ENCODE measurements around the gene SOCS4.
"Not testable (repeated sequence)": the region's sequence is repeated elsewhere in the genome, so short reads cannot be mapped to it uniquely, and the experiment has no call there.

The SOCS4 gene

DNA sequence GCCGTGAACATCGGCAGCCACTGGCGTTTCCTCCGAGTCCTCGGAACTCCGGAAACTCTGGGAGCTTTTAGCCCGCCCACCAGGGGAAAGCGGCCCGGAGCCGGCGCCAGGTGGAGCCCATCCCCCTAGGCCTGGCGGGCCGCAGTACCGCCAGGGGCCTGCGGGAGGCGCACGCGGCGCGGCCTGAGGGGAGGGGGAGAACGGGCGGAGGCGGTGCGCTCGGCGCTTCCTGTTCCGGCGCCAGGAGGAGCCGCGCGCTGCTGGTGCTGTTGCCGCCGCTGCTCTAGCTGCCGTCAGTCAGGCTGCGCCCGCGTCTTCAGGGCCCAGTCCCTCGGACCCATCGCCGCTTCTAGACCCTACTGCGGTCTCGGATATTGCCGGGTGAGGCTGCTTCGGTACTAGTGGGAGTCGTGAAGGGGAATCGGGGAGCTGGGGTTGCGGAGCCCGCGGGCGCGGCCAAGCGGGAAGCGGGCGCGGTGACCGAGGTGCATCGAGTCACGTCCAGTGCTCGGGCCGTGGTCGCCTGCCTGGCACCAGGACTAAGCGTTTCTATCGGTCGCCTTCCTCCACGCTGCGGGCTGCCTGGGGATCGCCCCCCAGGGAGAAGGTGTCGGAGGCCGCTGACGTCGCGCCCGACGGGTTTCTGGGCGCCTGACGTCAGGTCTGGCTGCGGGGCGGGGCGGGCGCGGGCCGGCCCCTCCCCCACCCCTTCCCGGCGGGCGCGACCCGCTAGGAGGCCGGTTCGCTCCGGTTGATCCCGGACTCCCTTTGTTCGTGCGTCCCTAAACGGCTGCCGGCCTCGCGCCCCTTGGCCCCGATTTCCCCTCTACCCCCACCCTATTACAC is 24.6 kb downstream of the SOCS4 start, which contains the start of gene MAPK1IP1L:
Gene MAPK1IP1L, plus strand, starts transcription at position 225 of the 846 bp plus-strand sequence. CDS start 10,037 bp downstream, outside the sequence.
- peak; percentile 92 for DNase-seq (ENCODE audit: low spot score)

DNA sequence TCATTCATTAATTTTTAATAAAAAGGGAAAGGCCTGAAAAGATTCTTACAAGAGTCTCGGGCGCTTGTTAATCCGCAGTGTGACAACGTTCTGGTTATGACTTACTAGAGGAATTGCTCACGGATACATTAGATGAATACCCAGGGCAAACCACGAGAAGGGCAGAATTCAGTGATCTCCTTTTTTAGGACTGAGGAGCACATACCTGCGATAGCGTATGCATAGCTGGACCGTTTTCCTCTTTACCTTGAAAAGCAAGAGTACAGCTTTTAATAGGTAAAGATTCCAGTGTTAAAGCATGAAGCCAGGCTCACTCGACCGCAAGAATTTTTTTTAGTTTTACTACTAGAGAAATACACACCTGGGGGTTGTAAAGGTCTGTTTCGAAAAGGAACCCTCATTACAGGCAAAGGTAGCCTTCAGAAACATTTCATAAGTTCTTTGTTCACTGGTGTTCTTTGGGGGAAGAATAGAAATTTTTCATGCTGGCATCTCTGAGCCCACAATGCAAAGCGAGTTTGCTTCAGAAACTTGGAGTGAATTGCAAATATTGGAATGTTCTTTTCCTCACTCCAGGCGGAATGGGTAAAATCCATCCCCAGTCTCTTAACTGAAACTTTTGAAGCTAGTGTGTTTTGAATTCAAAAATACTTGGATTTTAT is 25.4 kb downstream of the SOCS4 start:
- DNase-seq (ENCODE audit: low spot score), result peak; percentile 41

DNA sequence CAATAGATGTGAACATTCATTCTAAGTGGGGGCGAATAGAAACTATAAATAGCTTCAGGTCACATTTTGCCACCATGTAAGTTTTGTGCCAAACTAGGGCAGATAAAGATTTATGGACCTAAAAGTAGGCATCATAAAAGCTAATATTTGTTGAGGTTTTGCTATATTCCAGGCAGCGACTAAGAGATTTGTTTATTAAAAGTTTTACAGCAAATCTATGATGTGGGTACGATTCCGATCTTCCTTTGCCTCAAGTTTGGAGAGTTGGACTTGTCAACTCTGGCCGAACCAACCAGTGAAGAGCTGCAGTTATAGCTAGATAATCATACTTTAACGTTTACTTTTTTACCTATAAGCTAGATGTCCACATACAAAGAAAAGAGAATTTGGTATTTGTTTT is 26.0 kb downstream of the SOCS4 start:
- no peak for DNase-seq (ENCODE audit: low spot score)

DNA sequence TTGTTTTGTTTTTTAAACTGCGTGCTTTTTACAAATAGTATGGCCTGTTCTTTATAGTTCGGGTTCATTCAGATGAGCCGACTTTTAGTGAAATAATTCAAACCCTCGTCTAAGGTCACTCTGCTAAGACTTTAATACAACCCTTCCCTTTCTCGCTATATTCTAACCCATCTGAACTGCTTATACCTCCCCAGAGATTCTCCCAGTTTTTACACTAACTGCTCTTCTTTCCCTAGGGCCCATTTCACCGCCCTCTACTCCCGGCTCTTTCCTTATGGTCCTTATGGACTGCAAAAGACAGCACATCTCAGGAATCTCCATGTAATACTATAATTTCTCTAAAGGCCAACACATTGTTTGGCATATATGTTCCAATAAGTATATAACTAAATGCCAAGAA is 26.5 kb downstream of the SOCS4 start:
- no peak for DNase-seq (ENCODE audit: low spot score)

DNA sequence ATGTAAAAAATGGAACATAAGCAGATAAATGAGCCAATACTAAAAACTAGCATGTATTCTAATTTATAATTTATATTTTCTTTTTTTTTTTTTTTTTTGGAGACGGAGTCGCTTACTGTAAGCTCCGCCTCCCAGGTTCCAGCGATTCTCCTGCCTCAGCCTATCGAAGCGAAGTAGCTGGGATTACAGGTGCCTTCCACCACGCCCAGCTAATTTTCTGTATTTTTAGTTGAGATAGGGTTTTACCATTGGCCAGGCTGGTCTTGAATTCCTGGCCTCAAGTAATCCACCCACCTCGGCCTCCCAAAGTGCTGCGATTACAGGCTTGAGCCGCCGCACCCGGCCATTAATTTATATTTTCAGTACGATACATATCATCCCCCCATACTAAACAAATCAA is 27.1 kb downstream of the SOCS4 start:
- no peak for DNase-seq (ENCODE audit: low spot score)

DNA sequence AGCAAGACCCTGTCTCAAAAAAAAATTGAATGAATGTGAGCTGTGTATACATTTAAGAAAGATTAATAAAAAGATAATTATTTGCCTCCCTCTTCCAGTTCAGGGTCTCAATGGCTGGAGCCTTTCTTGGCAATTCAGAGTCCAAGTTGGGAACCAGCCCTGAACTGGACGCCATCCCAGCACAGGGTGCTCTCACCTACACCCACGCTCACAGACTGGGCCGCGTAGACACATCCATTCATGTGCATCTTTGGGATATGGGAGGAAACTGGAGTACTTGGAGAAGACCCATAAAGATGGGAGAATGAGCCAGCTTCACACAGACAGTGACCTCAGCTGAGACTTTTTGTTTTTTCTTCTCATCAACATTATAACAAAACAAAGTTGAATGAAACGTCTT is 30.9 kb downstream of the SOCS4 start:
- DNase-seq (ENCODE audit: low spot score), result no peak

DNA sequence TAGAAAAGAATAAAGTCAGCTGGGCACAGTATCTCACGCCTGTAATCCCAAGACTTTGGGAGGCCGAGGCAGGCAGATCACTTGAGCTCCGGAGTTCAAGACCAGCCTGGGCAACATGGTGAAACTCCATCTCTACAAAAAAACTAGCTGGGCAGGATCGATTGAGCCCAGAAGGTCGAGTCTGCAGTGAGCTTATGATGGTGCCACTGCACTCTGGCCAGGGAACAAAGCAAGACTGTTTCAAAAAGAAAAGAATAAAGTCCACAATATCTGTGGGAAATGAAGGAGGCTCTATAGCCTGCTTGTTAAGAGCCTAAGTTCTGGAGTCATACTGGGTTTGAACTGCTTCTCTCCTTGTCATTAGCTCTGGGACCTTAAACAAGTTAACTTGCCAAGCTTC is 32.3 kb downstream of the SOCS4 start:
- no peak for DNase-seq (ENCODE audit: low spot score)

DNA sequence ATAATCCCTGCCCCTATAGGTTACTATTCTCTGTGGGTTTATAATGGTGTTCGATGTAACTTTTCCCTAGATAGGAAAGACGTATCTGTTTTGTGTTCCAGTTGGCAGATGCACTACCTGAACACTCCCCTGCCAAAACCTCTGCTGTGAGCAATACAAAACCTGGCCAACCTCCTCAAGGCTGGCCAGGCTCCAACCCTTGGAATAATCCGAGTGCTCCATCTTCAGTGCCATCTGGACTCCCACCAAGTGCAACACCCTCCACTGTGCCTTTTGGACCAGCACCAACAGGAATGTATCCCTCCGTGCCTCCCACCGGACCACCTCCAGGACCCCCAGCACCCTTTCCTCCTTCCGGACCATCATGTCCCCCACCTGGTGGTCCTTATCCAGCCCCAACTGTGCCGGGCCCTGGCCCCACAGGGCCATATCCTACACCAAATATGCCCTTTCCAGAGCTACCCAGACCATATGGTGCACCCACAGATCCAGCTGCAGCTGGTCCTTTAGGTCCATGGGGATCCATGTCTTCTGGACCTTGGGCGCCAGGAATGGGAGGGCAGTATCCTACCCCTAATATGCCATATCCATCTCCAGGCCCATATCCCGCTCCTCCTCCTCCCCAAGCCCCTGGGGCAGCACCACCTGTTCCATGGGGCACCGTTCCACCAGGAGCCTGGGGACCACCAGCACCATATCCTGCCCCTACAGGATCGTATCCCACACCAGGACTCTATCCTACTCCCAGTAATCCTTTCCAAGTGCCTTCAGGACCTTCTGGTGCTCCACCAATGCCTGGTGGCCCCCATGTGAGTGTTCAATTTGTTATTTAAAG is 35.7 kb downstream of the SOCS4 start:
- DNase-seq (ENCODE audit: low spot score), result no peak

DNA sequence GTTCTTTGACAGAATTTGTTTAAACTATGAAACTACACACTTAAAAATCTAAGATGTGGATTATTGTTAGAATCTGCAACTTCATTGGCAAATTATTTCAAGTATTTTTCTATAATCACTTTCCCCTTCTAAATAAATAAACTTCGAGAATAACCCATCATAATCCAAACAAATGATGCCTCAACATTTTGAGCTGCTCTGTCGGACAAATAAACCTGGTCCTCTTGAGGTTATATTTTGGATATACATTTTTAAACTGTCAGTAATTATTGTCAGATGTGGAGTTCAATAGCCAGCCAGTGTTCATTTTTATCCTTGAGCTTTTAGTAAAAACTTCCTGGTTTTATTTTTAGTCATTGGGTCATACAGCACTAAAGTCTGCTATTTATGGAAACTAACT is 37.9 kb downstream of the SOCS4 start:
- not testable (repeated sequence) for DNase-seq (ENCODE audit: low spot score)

DNA sequence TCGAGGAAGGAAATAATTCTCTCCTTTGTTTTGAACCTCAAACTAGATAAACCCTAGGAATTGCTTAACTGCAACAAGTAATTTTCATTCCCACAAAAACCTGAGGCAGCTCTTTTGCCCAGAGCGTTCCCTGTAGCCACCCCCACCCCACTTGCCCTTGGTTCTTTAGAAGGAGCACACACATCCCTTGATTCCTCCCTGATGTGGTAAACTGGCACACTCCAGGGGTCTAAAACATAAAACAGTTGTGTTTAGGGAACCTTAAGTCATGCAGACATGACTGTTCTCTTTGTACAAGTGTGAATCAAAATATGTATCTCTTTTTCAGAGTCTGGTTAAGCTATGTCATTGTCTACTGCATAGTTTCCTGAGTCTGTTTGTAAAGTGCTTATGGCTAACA is 38.4 kb downstream of the SOCS4 start:
- DNase-seq (ENCODE audit: low spot score), result no peak

DNA sequence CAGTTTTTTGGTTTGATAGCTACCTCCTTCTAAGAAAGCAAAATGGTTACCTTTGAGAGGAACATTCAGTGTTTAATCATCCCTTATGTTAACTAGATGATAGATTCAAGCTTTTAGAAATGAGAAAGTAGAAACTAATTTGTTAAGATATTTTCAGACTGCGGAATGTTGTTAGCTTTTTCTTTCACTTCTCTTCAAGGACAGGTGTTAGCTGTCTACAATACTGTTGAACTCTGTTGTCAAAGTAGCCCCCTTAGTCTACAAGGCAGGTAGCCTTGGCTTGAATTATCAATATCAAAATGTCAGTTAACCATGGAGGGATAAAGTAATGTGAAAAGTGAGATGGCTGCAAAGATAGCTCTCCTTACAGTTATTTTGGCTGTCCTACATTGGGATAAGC is 39.2 kb downstream of the SOCS4 start:
- no peak for DNase-seq (ENCODE audit: low spot score)

DNA sequence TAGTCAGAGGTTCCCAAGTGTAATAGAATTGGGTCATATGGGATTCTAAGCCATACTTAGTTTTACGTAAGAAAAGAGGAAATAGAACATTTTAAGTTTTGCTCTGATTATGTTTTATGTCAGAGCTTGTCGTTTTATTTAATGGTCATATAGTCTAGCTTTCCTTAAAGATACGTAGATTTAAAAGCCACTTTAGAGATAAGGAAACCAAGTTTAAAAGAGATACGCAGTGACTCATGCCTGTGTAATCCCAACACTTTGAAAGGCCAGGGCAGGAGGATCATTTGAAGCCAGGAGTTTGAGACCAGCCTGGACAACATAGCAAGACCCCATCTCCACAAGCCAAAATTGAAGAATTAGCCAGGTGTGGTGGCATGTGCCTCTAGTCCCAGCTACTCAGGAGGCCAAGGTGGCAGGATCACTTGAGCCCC is 44.0 kb downstream of the SOCS4 start:
- DNase-seq (ENCODE audit: low spot score), result no peak

DNA sequence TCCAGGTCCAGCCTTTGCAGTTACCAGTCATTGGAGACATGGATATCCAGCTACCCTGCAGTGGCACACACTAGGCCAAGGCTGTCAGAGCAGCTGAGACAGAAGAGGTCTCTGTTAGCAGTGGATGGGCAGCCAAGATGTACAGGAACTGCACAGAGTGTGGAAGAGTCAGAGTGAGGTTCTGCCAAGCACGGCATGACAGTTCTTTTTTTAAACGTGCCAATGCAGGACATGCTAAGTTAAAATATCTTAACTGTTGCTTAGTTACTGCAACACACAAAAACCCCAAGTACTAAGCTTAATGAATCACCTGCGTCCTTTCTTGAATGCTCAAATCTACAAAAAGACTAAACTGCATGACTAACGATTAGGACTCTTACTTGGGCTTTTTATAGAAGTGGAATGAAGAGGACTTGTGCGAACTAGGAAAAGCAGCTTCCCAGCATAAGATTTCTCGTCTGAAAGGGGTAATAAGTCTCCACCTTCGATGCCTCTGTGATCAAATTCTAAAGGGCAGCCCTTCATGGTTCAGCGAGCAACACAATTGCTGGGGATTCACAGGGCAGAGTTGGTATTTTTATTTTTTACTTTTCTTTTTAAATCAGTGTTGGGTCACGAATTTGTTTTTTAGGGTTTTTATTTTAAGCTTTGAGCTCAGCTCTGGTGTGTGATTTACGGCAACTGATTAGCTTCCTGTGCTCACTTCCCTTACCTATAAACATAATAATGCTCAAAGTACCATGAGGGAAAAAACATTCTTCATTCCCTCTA is 45.0 kb downstream of the SOCS4 start:
- peak; percentile 70 for DNase-seq (ENCODE audit: low spot score)

DNA sequence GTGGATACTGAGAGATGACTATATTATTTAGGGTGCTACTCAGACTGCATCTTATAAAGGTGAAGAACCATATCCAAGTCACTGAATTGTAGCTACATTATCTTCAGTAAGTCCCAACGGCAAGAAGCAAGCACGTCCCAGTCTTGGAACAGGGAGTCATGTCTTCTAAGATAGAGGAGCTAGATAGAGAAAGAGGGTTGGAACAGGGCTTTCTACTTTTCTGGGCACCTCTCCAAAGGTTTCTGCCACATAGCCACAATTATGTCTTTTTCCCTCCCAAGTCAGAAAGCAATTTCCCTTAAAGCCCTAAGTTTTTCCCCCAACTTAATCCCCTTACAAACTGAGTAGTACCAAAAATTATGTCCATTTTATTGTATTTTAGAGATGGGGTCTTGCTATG is 46.8 kb downstream of the SOCS4 start:
- peak; percentile 50 for DNase-seq (ENCODE audit: low spot score)

DNA sequence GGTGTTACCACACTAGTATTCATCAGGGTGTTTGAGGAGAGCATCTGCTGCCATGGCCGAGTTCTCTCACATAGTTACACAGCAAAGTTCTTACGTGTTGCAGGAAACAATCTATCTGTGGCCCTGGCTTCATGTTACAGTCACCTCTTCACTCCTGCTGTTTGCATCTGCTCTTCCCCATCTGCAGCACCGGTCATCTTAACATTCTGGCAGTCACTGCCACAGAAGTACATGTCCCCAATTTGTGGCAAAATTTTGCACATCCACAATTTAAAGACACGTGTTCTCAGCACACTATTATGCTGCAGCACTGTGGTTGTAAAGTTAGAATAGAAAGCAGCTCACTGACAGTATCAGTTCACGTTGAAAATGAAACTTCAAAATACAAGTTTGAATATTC is 47.6 kb downstream of the SOCS4 start:
- no peak for DNase-seq (ENCODE audit: low spot score)

DNA sequence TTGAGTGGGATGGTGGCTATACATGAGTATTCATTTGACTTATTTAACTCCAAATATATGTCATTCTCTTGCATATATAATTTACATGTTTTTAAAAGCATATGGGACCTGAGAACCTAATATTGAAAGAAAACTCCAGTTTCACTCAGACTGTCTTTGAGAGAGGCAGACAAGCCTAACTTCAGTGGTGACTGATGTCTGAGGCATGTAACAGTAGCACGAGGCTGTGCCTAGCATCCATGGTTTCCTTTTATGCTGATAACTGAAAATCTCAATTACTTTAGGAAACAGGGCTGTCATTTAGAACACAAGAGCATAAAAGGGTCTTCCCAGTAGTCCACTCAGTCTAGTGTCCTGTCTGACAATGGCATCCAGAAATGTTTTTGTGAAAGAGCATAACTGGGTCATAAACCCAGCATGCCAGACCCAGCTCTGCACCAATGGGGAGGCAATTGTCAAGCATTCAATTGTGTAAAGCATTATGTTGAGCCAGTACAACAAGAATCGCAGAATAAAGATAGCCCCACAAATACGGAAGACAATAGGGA is 48.7 kb downstream of the SOCS4 start:
- DNase-seq (ENCODE audit: low spot score), result no peak

DNA sequence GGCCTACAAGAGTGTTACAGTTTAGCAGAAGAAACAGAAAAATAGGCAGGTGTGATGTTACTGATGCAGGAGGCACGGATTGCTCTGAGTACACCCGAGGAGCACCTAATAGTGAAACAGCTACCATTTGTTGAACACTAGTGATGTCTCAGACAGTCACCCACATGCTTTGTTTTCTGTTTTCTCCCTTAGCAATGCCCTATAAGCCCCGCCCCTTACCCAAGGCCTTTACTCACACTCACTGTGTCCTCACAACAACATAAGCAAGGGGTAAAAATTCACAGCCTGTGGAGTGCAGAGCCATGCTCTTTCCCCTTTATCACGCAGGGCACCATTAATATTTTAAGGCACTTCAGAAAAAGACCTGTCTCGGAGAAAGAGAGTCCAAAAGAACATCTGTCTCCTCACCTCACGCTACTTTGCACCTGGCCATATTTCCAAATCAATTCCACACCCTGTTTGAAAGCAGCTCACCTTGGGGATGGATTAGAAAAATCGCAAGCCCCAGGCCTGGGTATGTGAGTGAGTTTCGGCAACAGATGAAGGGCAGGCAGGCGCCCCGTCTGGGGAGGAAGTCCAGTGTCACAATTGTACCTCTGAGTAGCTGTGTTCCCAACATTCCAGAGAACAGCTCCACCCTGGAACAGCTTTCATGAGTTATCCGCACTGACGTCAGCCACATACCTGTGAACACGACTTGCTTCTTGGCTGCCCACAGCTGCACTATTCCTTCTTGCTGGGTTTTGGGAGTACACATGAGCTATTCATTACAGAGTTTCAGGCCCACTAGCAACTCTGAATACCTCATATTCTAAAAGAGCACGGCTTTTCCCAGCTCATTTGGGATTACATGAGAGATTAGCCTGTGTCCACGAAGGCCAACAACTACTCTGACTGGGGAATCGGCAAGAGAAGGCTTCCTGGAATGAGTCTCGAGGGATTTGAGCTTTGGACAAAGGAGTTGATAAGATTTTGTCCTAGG is 50.4 kb downstream of the SOCS4 start:
- DNase-seq (ENCODE audit: low spot score), result no peak

DNA sequence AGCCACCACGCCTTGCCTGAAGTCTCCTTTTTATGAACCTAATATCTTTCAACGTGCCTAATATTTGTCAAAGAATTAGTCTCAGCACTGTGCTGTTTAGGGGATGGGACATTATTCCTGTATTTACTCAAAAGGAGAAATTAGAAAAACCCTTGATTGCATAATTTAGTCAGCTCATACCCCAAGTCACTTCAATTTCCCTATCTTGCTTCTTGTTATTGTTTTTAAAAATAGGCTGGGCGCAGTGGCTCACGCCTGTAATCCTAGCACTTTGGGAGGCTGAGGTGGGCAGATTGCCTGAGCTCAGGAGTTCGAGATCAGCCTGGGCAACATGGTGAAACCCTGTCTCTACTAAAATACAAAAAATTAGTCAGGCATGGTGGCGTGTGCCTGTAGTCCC is 52.9 kb downstream of the SOCS4 start:
- not testable (repeated sequence) for DNase-seq (ENCODE audit: low spot score)

DNA sequence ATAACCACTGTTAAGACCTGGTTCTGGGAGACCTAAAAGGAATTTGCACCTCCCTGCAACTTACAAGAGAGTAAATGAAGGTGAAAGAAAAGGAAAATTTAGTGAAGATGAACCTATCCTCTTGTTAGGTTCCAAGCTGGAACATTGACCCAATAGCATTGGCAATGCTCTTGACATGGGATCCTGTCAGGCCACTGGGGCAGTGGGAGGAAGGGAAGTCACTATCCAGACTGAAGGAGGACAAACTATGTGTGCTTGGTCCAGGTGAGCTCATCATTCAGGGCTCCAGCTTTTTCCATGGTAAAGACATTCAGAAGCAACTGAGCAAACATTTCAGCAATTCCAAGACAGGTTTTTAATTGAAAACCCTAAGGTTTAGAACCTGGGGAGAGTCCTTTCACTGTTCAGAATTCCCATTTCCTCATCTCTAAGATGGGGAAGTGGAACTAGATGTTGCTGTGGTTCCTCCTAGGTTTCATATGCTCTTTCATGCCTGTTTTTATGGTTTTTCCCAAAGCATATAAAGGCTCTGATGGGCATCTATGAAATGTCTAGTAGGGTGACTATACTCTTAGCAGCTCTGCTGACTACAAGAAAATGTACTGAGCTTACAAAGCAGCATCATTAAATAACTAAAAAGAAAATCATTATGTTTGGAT is 57.5 kb downstream of the SOCS4 start:
- DNase-seq (ENCODE audit: low spot score), result no peak

All from hepatic stellate cell (primary cell).